ENCODE results near the gene AUTS2.

DNA sequence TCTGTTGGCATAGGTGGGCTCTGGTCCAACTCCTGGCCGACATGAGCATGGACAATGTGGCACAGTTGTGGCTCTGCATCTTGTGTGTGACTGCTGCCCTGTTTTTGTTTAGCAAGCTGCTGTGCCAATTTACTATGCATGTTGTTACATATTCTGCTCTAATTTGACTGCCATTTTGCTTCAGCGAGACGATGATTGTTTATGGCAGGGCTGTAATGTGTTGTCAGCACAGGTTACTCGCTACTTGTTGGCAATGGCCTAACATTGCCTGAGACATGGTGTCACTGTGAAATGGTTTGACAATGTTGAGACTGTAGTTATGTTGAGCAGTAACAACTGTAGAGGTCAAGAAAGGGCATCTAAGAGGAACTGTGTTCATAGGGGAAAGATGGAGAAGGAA, 659.6 kb downstream of the AUTS2 start:
- TF ChIP-seq CTCF (IDR thresholded peaks at IDR 0.05) (no peak), POLR2A (IDR thresholded peaks at IDR 0.05) (no peak)
